HepG2 (cell line): ENCODE results near the gene GATD1. TPM values are rescaled to one million over a fixed set of nuclear protein-coding genes. Genes with fewer than 3 reads are reported as not detected.
A peak's percentile ranks its signal among the peaks of the same experiment; 100 is the strongest.

Experiments
- DNMT3B ChIP-seq: conservative IDR thresholded peaks from 2 replicates; pipeline ENCODE4 v1.6.1; 2016; ENCODE audit warnings: missing biosample characterization, control low read depth
- ELF4 ChIP-seq: sonication (generic); formaldehyde crosslinking; IDR thresholded peaks from 2 replicates; pipeline ENCODE4 v1.5.0; 2020; ENCODE audit warnings: missing genetic modification reagents, mild to moderate bottlenecking, moderate library complexity, borderline replicate concordance
- HOXA9 ChIP-seq: sonication (generic); formaldehyde crosslinking; IDR thresholded peaks from 2 replicates; pipeline ENCODE4 v1.8.1; 2022; ENCODE audit warnings: missing genetic modification reagents, mild to moderate bottlenecking, moderate library complexity, borderline replicate concordance
- KDM4B ChIP-seq: sonication (generic); formaldehyde crosslinking; IDR thresholded peaks from 2 replicates; pipeline ENCODE4 v1.4.0; 2020; ENCODE audit warnings: missing genetic modification reagents
- MEIS1 ChIP-seq: sonication (generic); formaldehyde crosslinking; IDR thresholded peaks from 2 replicates; pipeline ENCODE4 v1.9.0; 2021; ENCODE audit warnings: mild to moderate bottlenecking, missing genetic modification reagents, moderate library complexity, borderline replicate concordance
- NR2F2 ChIP-seq: IDR thresholded peaks from 2 replicates; pipeline ENCODE4 v1.6.1; 2012; ENCODE audit warnings: low read depth, inconsistent platforms, borderline replicate concordance
- PITX1 ChIP-seq: sonication (generic); formaldehyde crosslinking; IDR thresholded peaks from 2 replicates; pipeline ENCODE4 v1.5.1; 2020; ENCODE audit warnings: mild to moderate bottlenecking, missing genetic modification reagents
- SMYD3 ChIP-seq: sonication (generic); formaldehyde crosslinking; IDR thresholded peaks from 2 replicates; pipeline ENCODE4 v1.8.1; 2023; ENCODE audit warnings: mild to moderate bottlenecking, missing genetic modification reagents
- SOX13 ChIP-seq, 3 experiments: fragments of 450-650 bp in 1 of 3; sonication (generic) in 1 of 3; formaldehyde crosslinking in 1 of 3; IDR thresholded peaks in 2 of 3; conservative IDR thresholded peaks in 1 of 3; 2 replicates each; pipeline versions ENCODE4 v1.5.0 to v1.6.1; 2016 to 2020; ENCODE audit warnings: antibody characterized with exemption in 1 of 3, mild to moderate bottlenecking in 1 of 3, missing compliant biosample characterization in 1 of 3, missing genetic modification reagents in 1 of 3, moderate library complexity in 1 of 3
- ZNF335 ChIP-seq: sonication (generic); formaldehyde crosslinking; IDR thresholded peaks from 2 replicates; pipeline ENCODE4 v1.4.0; 2020; ENCODE audit warnings: missing genetic modification reagents
- ZNF383 ChIP-seq: sonication (generic); formaldehyde crosslinking; IDR thresholded peaks from 2 replicates; pipeline ENCODE4 v1.4.0; 2020; ENCODE audit warnings: missing genetic modification reagents, mild to moderate bottlenecking, borderline replicate concordance
- polyA plus RNA-seq, 8 experiments: library from polyadenylated mRNA; depleted of rRNA in 3 of 8; stranded (reverse) in 7 of 8; unstranded in 1 of 8; fragments of >200 nt; fragmentation: Illumina TruSeq in 4 of 8; extraction: Trizol in 4 of 8; gene quantifications; 2 replicates each; pipeline versions ENCODE4 v1.2.1 to v1.2.3, GENCODE V29; 2011 to 2016; ENCODE audit warnings: low read depth in 4 of 8, missing spikeins in 1 of 8, mixed read lengths in 1 of 8; ENCODE audit not compliant: insufficient read depth in 1 of 8
- total RNA-seq, 5 experiments: library from RNA; depleted of rRNA; stranded (reverse); fragments of >200 nt; fragmentation: Illumina TruSeq; extraction: Trizol; gene quantifications; 2 replicates each; pipeline ENCODE4 v1.2.3, GENCODE V29; 2016; ENCODE audit warnings: low read depth in 1 of 5
- TF ChIP-seq, protein P1 (sequence below), 2 experiments: sonication (generic) in 1 of 2; formaldehyde crosslinking in 1 of 2; IDR thresholded peaks; 2 replicates each; pipeline versions ENCODE4 v1.6.1 to v1.9.0; 2014 to 2022; ENCODE audit warnings: antibody characterized with exemption in 1 of 2, borderline replicate concordance in 1 of 2, inconsistent platforms in 1 of 2, low read depth in 1 of 2, missing genetic modification reagents in 1 of 2
- TF ChIP-seq, protein P2 (sequence below): sonication (generic); formaldehyde crosslinking; IDR thresholded peaks from 2 replicates; pipeline ENCODE4 v1.5.0; 2020; ENCODE audit warnings: missing genetic modification reagents
- TF ChIP-seq, protein P3 (sequence below): sonication (generic); formaldehyde crosslinking; IDR thresholded peaks from 2 replicates; pipeline ENCODE4 v1.4.0; 2020; ENCODE audit warnings: missing genetic modification reagents, mild to moderate bottlenecking, borderline replicate concordance

GATD1 gene
- total and polyA plus RNA-seq, 2 of the 13 experiments (the other 11 are each of a cell fraction or from before 2014, with no cell fraction given), result 31.3 to 60.5 TPM

DNA sequence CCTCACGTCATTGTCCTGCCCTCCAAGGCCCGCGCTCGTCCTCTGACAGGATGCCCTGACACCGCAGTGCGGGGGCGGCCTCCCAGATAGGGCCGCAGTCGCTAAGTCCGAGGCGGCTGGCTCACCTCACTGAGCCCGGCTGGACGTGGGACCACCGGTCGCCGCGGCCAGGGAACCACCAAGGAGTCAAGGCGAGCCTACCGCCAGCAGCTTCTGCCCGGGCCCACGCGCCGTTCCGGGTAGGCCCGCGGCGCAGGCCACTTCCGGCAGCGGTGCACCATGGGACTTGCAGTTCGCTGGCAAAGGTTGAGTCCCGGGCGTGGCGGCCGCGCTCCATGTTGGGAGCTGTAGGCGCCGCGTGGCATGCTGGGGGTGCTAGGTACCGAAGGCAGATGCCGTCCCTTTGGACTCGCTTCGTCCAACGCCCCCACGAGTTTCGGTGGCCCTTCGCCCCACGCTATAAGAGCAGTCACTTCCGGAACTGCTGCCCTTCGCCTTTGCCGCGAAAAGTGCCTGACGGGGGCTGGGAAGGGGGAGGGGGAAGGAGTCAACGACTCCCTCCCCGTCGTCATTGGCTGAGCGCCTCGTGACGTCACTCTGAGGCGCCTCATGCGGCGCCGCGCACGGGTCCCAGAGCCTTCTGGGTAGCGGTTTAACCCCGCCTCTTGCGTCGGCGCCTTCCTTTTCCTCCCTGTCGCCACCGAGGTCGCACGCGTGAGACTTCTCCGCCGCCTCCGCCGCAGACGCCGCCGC lies 32.2 kb upstream of the GATD1 start, which contains the start of gene RPLP2 (continued):
- TF ChIP-seq, protein P1, sequence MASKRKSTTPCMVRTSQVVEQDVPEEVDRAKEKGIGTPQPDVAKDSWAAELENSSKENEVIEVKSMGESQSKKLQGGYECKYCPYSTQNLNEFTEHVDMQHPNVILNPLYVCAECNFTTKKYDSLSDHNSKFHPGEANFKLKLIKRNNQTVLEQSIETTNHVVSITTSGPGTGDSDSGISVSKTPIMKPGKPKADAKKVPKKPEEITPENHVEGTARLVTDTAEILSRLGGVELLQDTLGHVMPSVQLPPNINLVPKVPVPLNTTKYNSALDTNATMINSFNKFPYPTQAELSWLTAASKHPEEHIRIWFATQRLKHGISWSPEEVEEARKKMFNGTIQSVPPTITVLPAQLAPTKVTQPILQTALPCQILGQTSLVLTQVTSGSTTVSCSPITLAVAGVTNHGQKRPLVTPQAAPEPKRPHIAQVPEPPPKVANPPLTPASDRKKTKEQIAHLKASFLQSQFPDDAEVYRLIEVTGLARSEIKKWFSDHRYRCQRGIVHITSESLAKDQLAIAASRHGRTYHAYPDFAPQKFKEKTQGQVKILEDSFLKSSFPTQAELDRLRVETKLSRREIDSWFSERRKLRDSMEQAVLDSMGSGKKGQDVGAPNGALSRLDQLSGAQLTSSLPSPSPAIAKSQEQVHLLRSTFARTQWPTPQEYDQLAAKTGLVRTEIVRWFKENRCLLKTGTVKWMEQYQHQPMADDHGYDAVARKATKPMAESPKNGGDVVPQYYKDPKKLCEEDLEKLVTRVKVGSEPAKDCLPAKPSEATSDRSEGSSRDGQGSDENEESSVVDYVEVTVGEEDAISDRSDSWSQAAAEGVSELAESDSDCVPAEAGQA (IDR thresholded peaks at IDR 0.05; ENCODE audit: low read depth), result peak; percentile 59
- TF ChIP-seq, protein P1 (CRISPR knock-in tag; IDR thresholded peaks at IDR 0.05; ENCODE audit: borderline replicate concordance), result no peak
- TF ChIP-seq PITX1 (CRISPR knock-in tag) (peak; percentile 33; the same call in 1 of the 2 replicates), ZNF383 (CRISPR knock-in tag) (peak; percentile 86; the same call in 1 of the 2 replicates), MEIS1 (CRISPR knock-in tag) (peak; percentile 18), NR2F2 (no peak), ELF4 (CRISPR knock-in tag) (peak; percentile 90; the same call in 1 of the 2 replicates), ZNF335 (CRISPR knock-in tag) (peak; percentile 89), SOX13 (IDR thresholded peaks at IDR 0.05) (no peak), SOX13 (CRISPR knock-in tag; conservative IDR thresholded peaks at IDR 0.05 in 1 of 2, IDR thresholded peaks at IDR 0.05 in 1 of 2) (no peak; a peak in 1 of 4 replicates), DNMT3B (CRISPR knock-in tag) (no peak), KDM4B (CRISPR knock-in tag) (peak; percentile 5), SMYD3 (CRISPR knock-in tag) (peak; percentile 68; the same call in 1 of the 2 replicates), HOXA9 (CRISPR knock-in tag) (peak; percentile 84)
- TF ChIP-seq, protein P2, sequence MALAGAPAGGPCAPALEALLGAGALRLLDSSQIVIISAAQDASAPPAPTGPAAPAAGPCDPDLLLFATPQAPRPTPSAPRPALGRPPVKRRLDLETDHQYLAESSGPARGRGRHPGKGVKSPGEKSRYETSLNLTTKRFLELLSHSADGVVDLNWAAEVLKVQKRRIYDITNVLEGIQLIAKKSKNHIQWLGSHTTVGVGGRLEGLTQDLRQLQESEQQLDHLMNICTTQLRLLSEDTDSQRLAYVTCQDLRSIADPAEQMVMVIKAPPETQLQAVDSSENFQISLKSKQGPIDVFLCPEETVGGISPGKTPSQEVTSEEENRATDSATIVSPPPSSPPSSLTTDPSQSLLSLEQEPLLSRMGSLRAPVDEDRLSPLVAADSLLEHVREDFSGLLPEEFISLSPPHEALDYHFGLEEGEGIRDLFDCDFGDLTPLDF, result peak; percentile 88
- TF ChIP-seq, protein P3, sequence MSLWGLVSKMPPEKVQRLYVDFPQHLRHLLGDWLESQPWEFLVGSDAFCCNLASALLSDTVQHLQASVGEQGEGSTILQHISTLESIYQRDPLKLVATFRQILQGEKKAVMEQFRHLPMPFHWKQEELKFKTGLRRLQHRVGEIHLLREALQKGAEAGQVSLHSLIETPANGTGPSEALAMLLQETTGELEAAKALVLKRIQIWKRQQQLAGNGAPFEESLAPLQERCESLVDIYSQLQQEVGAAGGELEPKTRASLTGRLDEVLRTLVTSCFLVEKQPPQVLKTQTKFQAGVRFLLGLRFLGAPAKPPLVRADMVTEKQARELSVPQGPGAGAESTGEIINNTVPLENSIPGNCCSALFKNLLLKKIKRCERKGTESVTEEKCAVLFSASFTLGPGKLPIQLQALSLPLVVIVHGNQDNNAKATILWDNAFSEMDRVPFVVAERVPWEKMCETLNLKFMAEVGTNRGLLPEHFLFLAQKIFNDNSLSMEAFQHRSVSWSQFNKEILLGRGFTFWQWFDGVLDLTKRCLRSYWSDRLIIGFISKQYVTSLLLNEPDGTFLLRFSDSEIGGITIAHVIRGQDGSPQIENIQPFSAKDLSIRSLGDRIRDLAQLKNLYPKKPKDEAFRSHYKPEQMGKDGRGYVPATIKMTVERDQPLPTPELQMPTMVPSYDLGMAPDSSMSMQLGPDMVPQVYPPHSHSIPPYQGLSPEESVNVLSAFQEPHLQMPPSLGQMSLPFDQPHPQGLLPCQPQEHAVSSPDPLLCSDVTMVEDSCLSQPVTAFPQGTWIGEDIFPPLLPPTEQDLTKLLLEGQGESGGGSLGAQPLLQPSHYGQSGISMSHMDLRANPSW, result peak; percentile 20; the same call in 1 of the 2 replicates
